ENCODE data around the gene UBL5. TPM values are rescaled to one million over a fixed set of nuclear protein-coding genes. Genes with fewer than 3 reads are reported as not detected.

UBL5 gene
- total RNA-seq, 2 donors from 2014 or later = 415 to 506 TPM

DNA sequence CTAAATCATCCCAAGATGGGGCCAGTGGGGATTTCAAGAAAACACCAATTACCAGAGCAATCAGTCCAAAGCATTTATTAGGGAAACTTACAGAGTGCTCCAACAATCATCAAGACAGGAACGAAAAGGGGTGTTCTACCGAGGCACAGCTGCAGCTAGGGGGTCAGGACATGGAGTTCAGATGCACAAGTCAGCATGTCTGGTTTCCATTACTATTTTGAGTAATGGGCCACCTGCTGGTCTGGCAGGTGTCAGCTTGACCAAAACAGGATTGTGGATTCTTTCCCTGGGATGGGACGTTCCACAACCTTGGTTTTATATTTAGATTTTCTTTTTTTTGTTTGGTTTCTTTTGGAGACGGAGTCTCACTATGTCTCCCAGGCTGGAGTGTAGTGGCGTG, 3.9 kb upstream of the UBL5 start:
- no peaks in the 10 kb centered on the region for H3K27me3 ChIP-seq (ENCODE audit: control insufficient read depth, insufficient read depth, low read length, poor library complexity, severe bottlenecking)
- H3K4me3 ChIP-seq (ENCODE audit: low read length) = no peak overlapping the region
- H3K4me3 Mint-ChIP-seq = no peak overlapping the region
- no peaks in the 10 kb centered on the region for H3K9me3 Mint-ChIP-seq
- 93 to 100% methylated on average over 3 to 5 of the region's 5 CpGs for WGBS, 2 experiments (ENCODE audit: insufficient coverage in 1 of 2, insufficient read length in 1 of 2)
- H3K9ac ChIP-seq (ENCODE audit: extremely low read depth, low read length, poor library complexity, severe bottlenecking) = no peak overlapping the region
- no peaks in the 10 kb centered on the region for H3K9me3 ChIP-seq (ENCODE audit: control insufficient read depth, low read length)
- TF ChIP-seq, protein P1, sequence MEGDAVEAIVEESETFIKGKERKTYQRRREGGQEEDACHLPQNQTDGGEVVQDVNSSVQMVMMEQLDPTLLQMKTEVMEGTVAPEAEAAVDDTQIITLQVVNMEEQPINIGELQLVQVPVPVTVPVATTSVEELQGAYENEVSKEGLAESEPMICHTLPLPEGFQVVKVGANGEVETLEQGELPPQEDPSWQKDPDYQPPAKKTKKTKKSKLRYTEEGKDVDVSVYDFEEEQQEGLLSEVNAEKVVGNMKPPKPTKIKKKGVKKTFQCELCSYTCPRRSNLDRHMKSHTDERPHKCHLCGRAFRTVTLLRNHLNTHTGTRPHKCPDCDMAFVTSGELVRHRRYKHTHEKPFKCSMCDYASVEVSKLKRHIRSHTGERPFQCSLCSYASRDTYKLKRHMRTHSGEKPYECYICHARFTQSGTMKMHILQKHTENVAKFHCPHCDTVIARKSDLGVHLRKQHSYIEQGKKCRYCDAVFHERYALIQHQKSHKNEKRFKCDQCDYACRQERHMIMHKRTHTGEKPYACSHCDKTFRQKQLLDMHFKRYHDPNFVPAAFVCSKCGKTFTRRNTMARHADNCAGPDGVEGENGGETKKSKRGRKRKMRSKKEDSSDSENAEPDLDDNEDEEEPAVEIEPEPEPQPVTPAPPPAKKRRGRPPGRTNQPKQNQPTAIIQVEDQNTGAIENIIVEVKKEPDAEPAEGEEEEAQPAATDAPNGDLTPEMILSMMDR (conservative IDR thresholded peaks at IDR 0.05) = no peak
- no peaks in the 10 kb centered on the region for H3K27me3 Mint-ChIP-seq (ENCODE audit: insufficient read depth)
- no peaks in the 10 kb centered on the region for H3K4me1 ChIP-seq (ENCODE audit: control insufficient read depth, insufficient read depth, low read length)
- H3K4me1 Mint-ChIP-seq = peaks cover 9% of the 10 kb centered on the region
- no peak for DNase-seq
- H3K27ac Mint-ChIP-seq = no peak overlapping the region
- no peaks in the 10 kb centered on the region for H3K36me3 ChIP-seq (ENCODE audit: control insufficient read depth, insufficient read depth, low read length)
- H3K36me3 Mint-ChIP-seq (ENCODE audit: low read depth) = peaks cover 9% of the 10 kb centered on the region
- no peak overlapping the region for H3K27ac ChIP-seq (ENCODE audit: low read depth, low read length)

DNA sequence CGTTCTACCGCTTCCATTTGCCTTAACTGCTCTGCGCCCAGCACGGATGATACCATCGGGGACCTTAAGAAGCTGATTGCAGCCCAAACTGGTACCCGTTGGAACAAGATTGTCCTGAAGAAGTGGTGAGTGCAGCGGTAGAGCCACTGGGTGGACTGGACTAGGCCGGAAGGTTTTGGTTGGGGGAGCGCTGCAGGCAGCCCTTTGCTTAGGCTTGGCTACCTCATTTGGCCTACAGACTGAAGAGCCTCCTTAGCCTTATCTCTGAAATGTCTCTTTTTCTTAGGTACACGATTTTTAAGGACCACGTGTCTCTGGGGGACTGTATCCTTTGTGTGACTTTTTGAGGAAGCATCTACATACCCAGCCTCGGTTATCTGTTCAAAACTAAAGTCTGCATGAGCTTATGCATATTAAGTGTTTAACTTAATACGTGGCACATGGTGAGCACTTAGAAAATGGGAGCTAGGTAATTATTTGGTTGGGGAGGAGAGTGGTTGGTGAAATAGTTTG, 889 bp downstream of the UBL5 start:
- no peaks in the 10 kb centered on the region for H3K27me3 ChIP-seq (ENCODE audit: control insufficient read depth, insufficient read depth, low read length, poor library complexity, severe bottlenecking)
- peaks cover 8% of the 10 kb centered on the region for H3K4me1 Mint-ChIP-seq
- 30 to 32% methylated on average over 7 to 13 of the region's 13 CpGs for WGBS, 2 experiments (ENCODE audit: insufficient coverage in 1 of 2, insufficient read length in 1 of 2)
- no peaks in the 10 kb centered on the region for H3K9me3 Mint-ChIP-seq
- no peaks in the 10 kb centered on the region for H3K4me1 ChIP-seq (ENCODE audit: control insufficient read depth, insufficient read depth, low read length)
- DNase-seq = no peak
- H3K36me3 Mint-ChIP-seq (ENCODE audit: low read depth) = peaks cover 26% of the 10 kb centered on the region
- peak overlapping the region; percentile 73 for H3K9ac ChIP-seq (ENCODE audit: extremely low read depth, low read length, poor library complexity, severe bottlenecking)
- peaks cover 26% of the 10 kb centered on the region for H3K36me3 ChIP-seq (ENCODE audit: control insufficient read depth, insufficient read depth, low read length)
- H3K27me3 Mint-ChIP-seq (ENCODE audit: insufficient read depth) = no peaks in the 10 kb centered on the region
- H3K9me3 ChIP-seq (ENCODE audit: control insufficient read depth, low read length) = no peaks in the 10 kb centered on the region
- TF ChIP-seq, protein P1 (conservative IDR thresholded peaks at IDR 0.05) = no peak
- H3K4me3 Mint-ChIP-seq = peak overlapping the region; percentile 100
- H3K27ac ChIP-seq (ENCODE audit: low read depth, low read length) = no peak overlapping the region
- peak overlapping the region; percentile 86 for H3K27ac Mint-ChIP-seq
- peak overlapping the region; percentile 93 for H3K4me3 ChIP-seq (ENCODE audit: low read length)

DNA sequence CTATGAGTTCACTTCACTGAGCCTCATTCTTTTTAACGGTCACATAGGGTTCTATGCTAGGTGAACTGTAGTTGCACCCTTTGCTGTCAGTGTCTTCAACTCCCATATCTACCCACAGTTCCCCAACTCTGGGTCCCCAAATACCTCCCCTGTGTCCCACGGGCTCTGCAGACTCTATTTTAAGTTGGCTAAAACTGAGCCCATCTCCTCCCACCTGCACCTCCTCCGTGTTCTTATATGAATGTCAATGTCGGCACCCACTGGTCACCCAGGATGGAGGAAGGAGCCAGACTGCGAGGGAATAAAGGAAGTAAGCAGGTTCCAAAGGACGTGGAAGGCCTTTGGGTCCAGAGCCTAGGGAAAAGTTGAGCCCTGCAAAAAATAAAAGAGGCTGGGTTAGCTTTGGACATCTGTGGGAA, 6.6 kb downstream of the UBL5 start:
- peak overlapping the region; percentile 18 for H3K27ac ChIP-seq (ENCODE audit: low read depth, low read length)
- H3K9ac ChIP-seq (ENCODE audit: extremely low read depth, low read length, poor library complexity, severe bottlenecking) = no peak overlapping the region
- Mint-ChIP-seq H3K36me3 (ENCODE audit: low read depth) (peaks cover 24% of the 10 kb centered on the region), H3K27ac (peak overlapping the region; percentile 81), H3K27me3 (ENCODE audit: insufficient read depth) (no peaks in the 10 kb centered on the region), H3K4me1 (peaks cover 4% of the 10 kb centered on the region), H3K4me3 (peak overlapping the region; percentile 74), H3K9me3 (no peaks in the 10 kb centered on the region)
- H3K9me3 ChIP-seq (ENCODE audit: control insufficient read depth, low read length) = no peaks in the 10 kb centered on the region
- no peaks in the 10 kb centered on the region for H3K27me3 ChIP-seq (ENCODE audit: control insufficient read depth, insufficient read depth, low read length, poor library complexity, severe bottlenecking)
- H3K36me3 ChIP-seq (ENCODE audit: control insufficient read depth, insufficient read depth, low read length) = peaks cover 32% of the 10 kb centered on the region
- TF ChIP-seq, protein P1 (conservative IDR thresholded peaks at IDR 0.05) = no peak
- WGBS, 2 experiments (ENCODE audit: insufficient coverage in 1 of 2, insufficient read length in 1 of 2) = 81 to 83% methylated on average over 3 to 6 of the region's 6 CpGs
- no peak for DNase-seq
- peak overlapping the region; percentile 67 for H3K4me3 ChIP-seq (ENCODE audit: low read length)
- peaks cover 5% of the 10 kb centered on the region for H3K4me1 ChIP-seq (ENCODE audit: control insufficient read depth, insufficient read depth, low read length)
